GM12878 (cell line): ENCODE data around the gene RGS18. TPM values are rescaled to one million over a fixed set of nuclear protein-coding genes. Genes with fewer than 3 reads are reported as not detected.

Experiments
- ATAC-seq: fragments of 200-7000 bp; cut with Tn5 transposase; 3 replicates; pipeline ENCODE4 v1.9.1; 2020; ENCODE audit warnings: mild to moderate bottlenecking, moderate library complexity
- Bru-seq: library from RNA; stranded (reverse); fragments of 400-500 nt; gene quantifications from one replicate; lab custom pipeline; 2021; lab: Mats Ljungman, UMichigan
- BruChase-seq, 2 experiments: library from RNA; stranded (reverse); fragments of 400-500 nt; gene quantifications; one replicate each; lab custom pipeline; 2021; lab: Mats Ljungman, UMichigan
- BruUV-seq: library from RNA; stranded (reverse); fragments of 400-500 nt; replicated peaks from 2 replicates; lab custom pipeline; 2021; lab: Mats Ljungman, UMichigan
- CTCF ChIA-PET: fragments of 300-600 bp; sonication (Branson Sonifier 250); formaldehyde crosslinking; extraction: SDS; loops from one replicate; lab custom pipeline; 2021; ENCODE audit warnings: inconsistent platforms; lab: Yijun Ruan, JAX
- POLR2A ChIA-PET: fragments of 350-600 bp; formaldehyde crosslinking; extraction: SDS; loops from one replicate; lab custom pipeline; 2021; ENCODE audit warnings: inconsistent platforms; lab: Charles Lee
- RAD21 ChIA-PET: fragments of 300-600 bp; sonication (Branson Sonifier 250); formaldehyde crosslinking; loops from one replicate; lab custom pipeline; 2023; ENCODE audit warnings: antibody characterized with exemption; ENCODE audit not compliant: unreplicated experiment; lab: Charles Lee
- SMC1A ChIA-PET: fragments of 300-600 bp; sonication (Branson Sonifier 250); formaldehyde crosslinking; loops from one replicate; lab custom pipeline; 2023; ENCODE audit not compliant: unreplicated experiment, uncharacterized antibody; lab: Charles Lee
- DNase-seq: peaks from one replicate; pipeline ENCODE4 v3.0.0-alpha.2; 2011; ENCODE audit warnings: low read depth, low spot score
- FAIRE-seq: peaks from 3 replicates; lab custom pipeline; 2011; peaks lifted over from hg19 to GRCh38; lab: Jason Lieb, UNC
- H2AFZ ChIP-seq: 2 replicates; pipeline ENCODE4 v1.6.0; 2011; ENCODE audit warnings: low read depth, low read length, control low read depth; ENCODE audit not compliant: control insufficient read depth
- H3K27ac ChIP-seq: 2 replicates; pipeline ENCODE4 v1.5.1; 2011; ENCODE audit warnings: control low read depth; ENCODE audit not compliant: control insufficient read depth, insufficient read depth
- H3K27me3 ChIP-seq, 2 experiments: replicated peaks in 1 of 2; 2 replicates each; pipeline versions ENCODE4 v1.6.0 to v1.6.1; 2011; ENCODE audit warnings: low read length in 1 of 2; ENCODE audit not compliant: control insufficient read depth in 2 of 2, insufficient read depth in 2 of 2
- H3K36me3 ChIP-seq, 2 experiments: 2 replicates each; pipeline ENCODE4 v1.5.1; 2011; ENCODE audit warnings: low read length in 1 of 2; ENCODE audit not compliant: control insufficient read depth in 2 of 2, insufficient read depth in 2 of 2
- H3K4me1 ChIP-seq: 2 replicates; pipeline ENCODE4 v1.6.1; 2011; ENCODE audit warnings: mild to moderate bottlenecking, low read length, moderate library complexity, mixed read lengths; ENCODE audit not compliant: control insufficient read depth, insufficient read depth
- H3K4me2 ChIP-seq: 2 replicates; pipeline ENCODE4 v1.6.0; 2011; ENCODE audit warnings: control low read depth; ENCODE audit not compliant: control insufficient read depth, insufficient read depth
- H3K4me3 ChIP-seq: fragments of 200-600 bp; sonication (generic); 2 replicates; pipeline ENCODE4 v1.5.1; 2016
- H3K79me2 ChIP-seq: 2 replicates; pipeline ENCODE4 v1.6.0; 2011; ENCODE audit warnings: low read length; ENCODE audit not compliant: control insufficient read depth, insufficient read depth
- H3K9ac ChIP-seq: 2 replicates; pipeline ENCODE4 v1.8.0; 2011; ENCODE audit warnings: low read length, control low read depth, mixed read lengths; ENCODE audit not compliant: control insufficient read depth, insufficient read depth
- H3K9me3 ChIP-seq: replicated peaks from 3 replicates; pipeline ENCODE4 v1.5.1; 2011; ENCODE audit warnings: mild to moderate bottlenecking, low read length; ENCODE audit not compliant: control insufficient read depth, insufficient read depth
- H4K20me1 ChIP-seq: 2 replicates; pipeline ENCODE4 v1.6.0; 2011; ENCODE audit not compliant: control insufficient read depth, insufficient read depth
- EZH2 ChIP-seq: IDR thresholded peaks from 2 replicates; pipeline ENCODE4 v1.6.1; 2012; ENCODE audit warnings: low read depth, mild to moderate bottlenecking, control low read depth, inconsistent platforms, low read length, borderline replicate concordance; ENCODE audit not compliant: control insufficient read depth
- FOS ChIP-seq: IDR thresholded peaks from 3 replicates; pipeline ENCODE4 v1.6.1; 2011; ENCODE audit warnings: borderline replicate concordance; ENCODE audit not compliant: insufficient read length; ENCODE audit errors: extremely low read depth
- GABPA ChIP-seq: IDR thresholded peaks from 2 replicates; pipeline ENCODE4 v1.6.1; 2014; ENCODE audit warnings: antibody characterized with exemption, low read depth, mild to moderate bottlenecking, inconsistent platforms
- HDAC2 ChIP-seq: fragments of 200-600 bp; sonication (generic); IDR thresholded peaks from 2 replicates; pipeline ENCODE4 v1.6.1; 2017
- JUNB ChIP-seq: IDR thresholded peaks from 2 replicates; pipeline ENCODE4 v1.6.1; 2016; ENCODE audit warnings: antibody characterized with exemption, mild to moderate bottlenecking
- MEF2A ChIP-seq: IDR thresholded peaks from 2 replicates; pipeline ENCODE4 v1.6.1; 2011; ENCODE audit warnings: low read depth, mild to moderate bottlenecking, low read length, moderate library complexity; ENCODE audit not compliant: insufficient read depth
- MTA3 ChIP-seq: IDR thresholded peaks from 2 replicates; pipeline ENCODE4 v1.6.1; 2012; ENCODE audit warnings: low read length, inconsistent platforms, borderline replicate concordance
- RUNX3 ChIP-seq: IDR thresholded peaks from 2 replicates; pipeline ENCODE4 v1.6.1; 2012; ENCODE audit warnings: low read length, inconsistent platforms
- SPI1 ChIP-seq: IDR thresholded peaks from 2 replicates; pipeline ENCODE4 v1.6.1; 2011; ENCODE audit warnings: low read depth, mild to moderate bottlenecking, low read length, moderate library complexity, borderline replicate concordance; ENCODE audit not compliant: insufficient read depth
- ZNF207 ChIP-seq: fragments of 450-650 bp; IDR thresholded peaks from 2 replicates; pipeline ENCODE4 v1.6.1; 2014; ENCODE audit warnings: antibody characterized with exemption, mild to moderate bottlenecking, borderline replicate concordance
- WGBS: methylation state at CpG from one replicate; pipeline ENCODE4 v1.1.6; 2016; ENCODE audit warnings: low lambda C conversion rate; ENCODE audit not compliant: insufficient replicate concordance, insufficient coverage; ENCODE audit errors: missing lambda C conversion rate; 5-methylcytosine and 5-hydroxymethylcytosine counted together
- in situ Hi-C: fragments of 300-500 bp; cut with MboI; formaldehyde crosslinking; loops from 9 replicates; pipeline ENCODE4 v1.14.3; 2018; ENCODE audit warnings: mixed read lengths
- intact Hi-C: fragments of 100-400 bp; cut with micrococcal nuclease; formaldehyde crosslinking; loops from one replicate; pipeline ENCODE4 v1.14.2; 2022; ENCODE audit not compliant: unreplicated experiment
- long read RNA-seq, 2 experiments: library from polyadenylated mRNA; unstranded; transcript quantifications; one replicate each; pipeline ENCODE4 v2.0.0, GENCODE V29; 2019 to 2020
- polyA minus RNA-seq, 3 experiments: library from RNA; depleted of rRNA, polyadenylated mRNA; stranded (reverse); fragments of >200 nt; gene quantifications; 2 replicates each; pipeline ENCODE4 v1.2.3, GENCODE V29; 2011
- polyA plus RNA-seq, 11 experiments: library from polyadenylated mRNA; depleted of rRNA in 4 of 11; unstranded in 6 of 11; stranded (reverse) in 5 of 11; fragments of >200 nt; fragmentation: Nextera tagmentation in 4 of 11; fragmentation: Illumina TruSeq in 1 of 11; extraction: Ambion mirVana in 4 of 11; extraction: Trizol in 1 of 11; gene quantifications; 1 replicate in 1 of 11; 2 replicates in 10 of 11; pipeline versions ENCODE4 v1.2.1 to v1.2.3, GENCODE V29; 2011 to 2016; ENCODE audit warnings: inconsistent platforms in 2 of 11, missing spikeins in 2 of 11, low read depth in 1 of 11
- total RNA-seq, 4 experiments: library from RNA; depleted of rRNA in 3 of 4; stranded (reverse); fragments of >200 nt in 3 of 4; fragmentation: Illumina TruSeq in 1 of 4; extraction: Trizol in 1 of 4; gene quantifications; 2 replicates each; pipeline versions ENCODE4 v1.2.1 to v1.2.3, GENCODE V29; 2013 to 2021

RGS18 gene
- not detected in 2 replicates for total RNA-seq (2013; cell fraction: nucleolus; rRNA removed)
- total RNA-seq (2014; rRNA removed): not detected in 2 replicates
- total RNA-seq (2014; rRNA removed; fragmentation: Illumina TruSeq; extraction: Trizol): not detected in 2 replicates
- total RNA-seq (2021): not detected in 2 replicates
- polyA plus RNA-seq (2011; ENCODE audit: low read depth): not detected
- polyA plus RNA-seq (2011; rRNA removed): not detected in 2 replicates
- not detected in 2 replicates for polyA plus RNA-seq (2011; cell fraction: cytosol; rRNA removed)
- not detected in 2 replicates for polyA plus RNA-seq (2011; cell fraction: nucleus; rRNA removed)
- not detected in 2 replicates for polyA plus RNA-seq (2012)
- polyA plus RNA-seq (2014; fragmentation: Illumina TruSeq; extraction: Trizol): not detected in 2 replicates
- not detected for polyA plus RNA-seq (2014; fragmentation: Nextera tagmentation; extraction: Ambion mirVana)
- polyA plus RNA-seq (2014; rRNA removed): not detected in 2 replicates
- not detected for polyA plus RNA-seq (2016; fragmentation: Nextera tagmentation; extraction: Ambion mirVana)
- not detected in 2 replicates for polyA minus RNA-seq (2011; rRNA and poly(A)+ RNA removed)
- polyA minus RNA-seq (2011; cell fraction: cytosol; rRNA and poly(A)+ RNA removed): not detected in 2 replicates
- not detected in 2 replicates for polyA minus RNA-seq (2011; cell fraction: nucleus; rRNA and poly(A)+ RNA removed)
- not detected for Bru-seq, nascent RNA
- BruChase-seq, experiment 1, labeled RNA remaining after a 6-hour chase: not detected
- BruChase-seq, experiment 2, labeled RNA remaining after a 2-hour chase: not detected
- long read RNA-seq, experiment 1: 0 reads
- long read RNA-seq, experiment 2: 0 reads

GRCh38 chr1:192158181-192158580 lies at the start of gene RGS18:
Gene RGS18 (plus strand): TSS chr1:192158462. CDS start chr1:192158638, 176 bp downstream.
- Histone ChIP-seq H2AFZ (no peak within 1 kb of the TSS), H3K4me1 (no peaks in the 10 kb centered on the region), H3K9me3 (no peaks in the 10 kb centered on the region), H3K4me3 (no peak within 1 kb of the TSS), H4K20me1 (no peaks in the 10 kb centered on the region), H3K9ac (no peak within 1 kb of the TSS), H3K36me3 (no peaks in the 10 kb centered on the region), H3K27me3 (no peaks in the 10 kb centered on the region), H3K4me2 (no peak within 1 kb of the TSS), H3K79me2 (no peaks in the 10 kb centered on the region), H3K27ac (no peak within 1 kb of the TSS)
- intact Hi-C loops (no loop called here), in situ Hi-C loops (no loop called here)
- ChIA-PET SMC1A (no interaction called here), CTCF (no interaction called here), RAD21 (no interaction called here), POLR2A (no interaction called here)
- FAIRE-seq (no peak), ATAC-seq (peak; percentile 56), DNase-seq (peak; percentile 11)
- BruUV-seq: no TSS peak
- TF ChIP-seq SPI1 (peak; percentile 60; the same call in 1 of the 2 replicates), HDAC2 (no peak), RUNX3 (peak; percentile 31; the same call in 1 of the 2 replicates)
- WGBS: 0% methylated on average over 3 of the region's 3 CpGs

- no peak for DNase-seq
- H4K20me1 ChIP-seq: no peaks in the 10 kb centered on the region
- BruUV-seq: no TSS peak
- no peak overlapping the region for H3K9ac ChIP-seq
- H3K36me3 ChIP-seq: no peaks in the 10 kb centered on the region
- ChIA-PET SMC1A (interaction anchor here (0.8 kb wide), 1 partner anchor 156 kb away, joined by 3 read pairs; no protein-coding TSS in a partner anchor), CTCF (no interaction called here), POLR2A (no interaction called here), RAD21 (no interaction called here)
- H3K27ac ChIP-seq: no peak overlapping the region
- H3K4me3 ChIP-seq: no peak overlapping the region
- intact Hi-C loops: no loop called here
- TF ChIP-seq MEF2A (no peak), FOS (no peak), GABPA (no peak), MTA3 (no peak), ZNF207 (no peak), EZH2 (no peak), JUNB (no peak)
- no peaks in the 10 kb centered on the region for H3K4me1 ChIP-seq
- in situ Hi-C loops: no loop called here
- no peak overlapping the region for H3K4me2 ChIP-seq
- no peak for FAIRE-seq
- H3K27me3 ChIP-seq: no peaks in the 10 kb centered on the region
- no peak for ATAC-seq
- 32% methylated on average over 2 of the region's 2 CpGs for WGBS
- H3K9me3 ChIP-seq: no peaks in the 10 kb centered on the region
- no peaks in the 10 kb centered on the region for H3K79me2 ChIP-seq
- no peak overlapping the region for H2AFZ ChIP-seq
Observed at GRCh38 chr1:192109576-192109975, 48.7 kb upstream of the RGS18 start.
